Measurements from ENCODE around the gene TMC8. TPM values are rescaled to one million over a fixed set of nuclear protein-coding genes. Genes with fewer than 3 reads are reported as not detected.

Gene TMC8
- total RNA-seq, 1 donor from 2014 or later: 55.8 TPM

DNA sequence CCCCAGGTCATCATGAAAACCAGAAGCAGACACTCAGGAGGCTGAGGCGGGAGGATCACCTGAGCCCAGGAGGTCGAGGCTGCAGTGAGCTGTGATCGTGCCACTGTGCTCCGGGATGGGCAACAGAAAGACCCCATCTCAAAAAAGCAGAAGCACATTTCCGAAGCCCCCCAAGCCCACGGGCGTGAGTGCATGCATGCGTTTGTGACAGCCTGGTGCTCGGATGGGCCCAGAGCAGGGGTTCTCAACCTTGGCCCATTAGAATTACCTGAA is 21.1 kb upstream of the TMC8 start:
- H3K27ac Mint-ChIP-seq (ENCODE audit: unreplicated experiment): no peak overlapping the region
- no peaks in the 10 kb centered on the region for H3K4me1 Mint-ChIP-seq (ENCODE audit: unreplicated experiment)
- peaks cover 29% of the 10 kb centered on the region for H3K36me3 Mint-ChIP-seq (ENCODE audit: low read depth, unreplicated experiment)
- TF ChIP-seq, protein P1, sequence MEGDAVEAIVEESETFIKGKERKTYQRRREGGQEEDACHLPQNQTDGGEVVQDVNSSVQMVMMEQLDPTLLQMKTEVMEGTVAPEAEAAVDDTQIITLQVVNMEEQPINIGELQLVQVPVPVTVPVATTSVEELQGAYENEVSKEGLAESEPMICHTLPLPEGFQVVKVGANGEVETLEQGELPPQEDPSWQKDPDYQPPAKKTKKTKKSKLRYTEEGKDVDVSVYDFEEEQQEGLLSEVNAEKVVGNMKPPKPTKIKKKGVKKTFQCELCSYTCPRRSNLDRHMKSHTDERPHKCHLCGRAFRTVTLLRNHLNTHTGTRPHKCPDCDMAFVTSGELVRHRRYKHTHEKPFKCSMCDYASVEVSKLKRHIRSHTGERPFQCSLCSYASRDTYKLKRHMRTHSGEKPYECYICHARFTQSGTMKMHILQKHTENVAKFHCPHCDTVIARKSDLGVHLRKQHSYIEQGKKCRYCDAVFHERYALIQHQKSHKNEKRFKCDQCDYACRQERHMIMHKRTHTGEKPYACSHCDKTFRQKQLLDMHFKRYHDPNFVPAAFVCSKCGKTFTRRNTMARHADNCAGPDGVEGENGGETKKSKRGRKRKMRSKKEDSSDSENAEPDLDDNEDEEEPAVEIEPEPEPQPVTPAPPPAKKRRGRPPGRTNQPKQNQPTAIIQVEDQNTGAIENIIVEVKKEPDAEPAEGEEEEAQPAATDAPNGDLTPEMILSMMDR (IDR thresholded peaks at IDR 0.05; ENCODE audit: unreplicated experiment): no peak
- H3K27me3 Mint-ChIP-seq (ENCODE audit: unreplicated experiment): peaks cover 19% of the 10 kb centered on the region
- no peak for DNase-seq (ENCODE audit: low spot score)
- no peak overlapping the region for H3K4me3 Mint-ChIP-seq (ENCODE audit: unreplicated experiment)
- no peaks in the 10 kb centered on the region for H3K9me3 Mint-ChIP-seq (ENCODE audit: unreplicated experiment)

DNA sequence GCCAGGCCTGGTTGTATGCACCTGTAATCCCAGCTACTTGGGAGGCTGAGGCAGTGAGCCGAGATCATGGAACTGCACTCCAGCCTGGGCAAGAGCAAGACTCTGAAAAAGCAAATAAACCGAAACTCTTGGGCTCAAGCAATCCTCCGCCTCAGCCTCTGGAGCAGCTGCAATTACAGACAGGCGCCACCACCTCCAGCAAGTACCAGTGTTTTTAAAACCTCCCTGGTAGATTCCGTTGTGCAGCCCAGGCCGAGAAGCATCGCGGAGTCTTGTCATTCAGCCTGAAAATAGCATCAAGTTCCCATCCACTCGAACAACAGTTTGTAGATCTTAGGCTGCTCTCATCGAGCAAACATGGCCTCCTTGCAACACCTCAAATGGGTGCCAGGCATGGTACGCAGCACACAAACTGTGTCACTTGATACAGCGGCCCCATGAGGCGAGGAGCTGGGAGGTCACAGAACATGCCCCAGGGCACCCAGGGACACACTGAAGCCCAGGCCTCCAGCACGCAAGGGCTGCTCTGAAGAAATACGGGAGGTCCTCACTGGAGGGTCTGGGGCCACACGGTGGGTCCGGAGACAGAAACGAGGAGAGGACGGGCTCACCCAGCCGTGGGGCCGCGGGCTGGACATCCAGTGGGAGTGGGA is 20.1 kb upstream of the TMC8 start:
- Mint-ChIP-seq H3K4me3 (ENCODE audit: unreplicated experiment) (peak overlapping the region; percentile 47), H3K36me3 (ENCODE audit: low read depth, unreplicated experiment) (peaks cover 29% of the 10 kb centered on the region), H3K4me1 (ENCODE audit: unreplicated experiment) (no peaks in the 10 kb centered on the region), H3K9me3 (ENCODE audit: unreplicated experiment) (no peaks in the 10 kb centered on the region), H3K27me3 (ENCODE audit: unreplicated experiment) (peaks cover 19% of the 10 kb centered on the region), H3K27ac (ENCODE audit: unreplicated experiment) (no peak overlapping the region)
- no peak for DNase-seq (ENCODE audit: low spot score)
- TF ChIP-seq, protein P1 (IDR thresholded peaks at IDR 0.05; ENCODE audit: unreplicated experiment): no peak

DNA sequence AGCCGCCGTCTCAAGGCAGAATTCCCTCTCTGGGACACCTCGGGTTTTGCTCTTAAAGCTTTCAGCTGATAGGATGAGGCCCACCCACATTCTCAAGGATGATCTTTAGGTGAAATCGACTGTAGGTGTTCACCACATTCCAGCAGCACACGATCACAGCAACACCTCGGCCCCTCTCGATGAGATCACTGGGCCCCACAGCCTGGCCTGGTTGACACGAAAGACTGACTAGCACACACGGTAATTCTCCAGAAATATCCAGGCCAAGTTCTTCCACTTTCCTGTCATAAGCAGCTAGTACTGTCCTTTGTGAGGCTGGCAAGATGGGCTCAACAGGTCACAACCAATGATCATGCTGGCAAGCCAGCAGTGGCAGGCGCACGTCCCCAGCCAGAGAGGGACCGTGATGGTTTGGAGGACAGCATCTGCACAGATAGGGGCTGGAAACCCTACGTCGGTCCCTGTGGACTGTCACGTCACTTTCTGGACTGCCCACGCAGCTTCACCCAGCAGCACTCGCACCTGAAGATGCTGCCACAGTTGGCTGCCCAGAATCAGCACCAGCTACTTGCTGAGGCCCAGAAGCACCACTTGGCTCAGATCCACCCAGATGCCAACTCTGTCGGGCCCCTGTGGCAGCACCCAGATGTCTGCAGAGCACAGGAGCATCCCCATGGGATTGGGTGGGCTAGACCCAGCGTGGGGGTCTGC is 19.4 kb upstream of the TMC8 start:
- Mint-ChIP-seq H3K4me1 (ENCODE audit: unreplicated experiment) (no peaks in the 10 kb centered on the region), H3K36me3 (ENCODE audit: low read depth, unreplicated experiment) (peaks cover 29% of the 10 kb centered on the region), H3K27me3 (ENCODE audit: unreplicated experiment) (peaks cover 19% of the 10 kb centered on the region), H3K27ac (ENCODE audit: unreplicated experiment) (no peak overlapping the region), H3K4me3 (ENCODE audit: unreplicated experiment) (no peak overlapping the region), H3K9me3 (ENCODE audit: unreplicated experiment) (no peaks in the 10 kb centered on the region)
- TF ChIP-seq, protein P1 (IDR thresholded peaks at IDR 0.05; ENCODE audit: unreplicated experiment): no peak
- DNase-seq (ENCODE audit: low spot score): no peak

DNA sequence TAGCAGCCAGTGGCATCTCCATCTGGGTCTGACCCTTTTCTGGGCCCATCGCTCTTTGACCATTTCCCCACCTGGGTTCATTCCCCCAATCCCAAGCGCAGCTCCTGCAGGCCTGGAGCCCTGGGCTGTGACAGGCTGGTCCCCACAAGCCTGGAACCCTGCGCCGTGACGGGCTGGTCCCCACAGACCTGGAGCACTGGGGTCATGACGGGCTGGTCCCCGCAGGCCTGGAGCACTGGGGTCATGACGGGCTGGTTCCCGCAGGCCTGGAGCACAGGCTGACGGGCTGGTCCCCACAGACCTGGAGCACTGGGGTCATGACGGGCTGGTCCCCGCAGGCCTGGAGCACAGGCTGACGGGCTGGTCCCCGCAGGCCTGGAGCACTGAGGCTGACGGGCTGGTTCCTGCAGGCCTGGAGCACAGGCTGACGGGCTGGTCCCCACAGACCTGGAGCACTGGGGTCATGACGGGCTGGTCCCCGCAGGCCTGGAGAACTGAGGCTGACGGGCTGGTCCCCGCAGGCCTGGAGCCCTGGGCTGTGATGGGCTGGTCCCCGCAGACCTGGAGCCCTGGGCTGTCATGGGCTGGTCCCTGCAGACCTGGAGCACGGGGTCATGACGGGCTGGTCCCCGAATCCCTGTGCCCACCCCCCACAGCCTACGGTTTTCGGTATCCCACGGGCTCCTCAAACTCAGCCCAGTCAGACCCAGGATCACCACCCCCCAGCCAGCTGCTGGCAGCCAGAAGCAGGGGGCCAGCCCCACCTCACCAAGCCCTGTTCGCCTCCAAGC is 18.6 kb upstream of the TMC8 start:
- Mint-ChIP-seq H3K9me3 (ENCODE audit: unreplicated experiment) (no peaks in the 10 kb centered on the region), H3K27ac (ENCODE audit: unreplicated experiment) (peak overlapping the region; percentile 52), H3K36me3 (ENCODE audit: low read depth, unreplicated experiment) (peaks cover 29% of the 10 kb centered on the region), H3K27me3 (ENCODE audit: unreplicated experiment) (peaks cover 19% of the 10 kb centered on the region), H3K4me1 (ENCODE audit: unreplicated experiment) (no peaks in the 10 kb centered on the region), H3K4me3 (ENCODE audit: unreplicated experiment) (no peak overlapping the region)
- TF ChIP-seq, protein P1 (IDR thresholded peaks at IDR 0.05; ENCODE audit: unreplicated experiment): no peak
- DNase-seq (ENCODE audit: low spot score): no peak
